SK-N-SH (cell line): ENCODE results near the gene ERRFI1. TPM values are rescaled to one million over a fixed set of nuclear protein-coding genes. Genes with fewer than 3 reads are reported as not detected.

Experiments used
- CTCF ChIA-PET: fragments of 300-600, 350-600 bp; formaldehyde crosslinking; extraction: SDS; loops from one replicate; lab custom pipeline; 2021; lab: Yijun Ruan, JAX
- POLR2A ChIA-PET: fragments of 350-600 bp; sonication (Branson Sonifier 250); formaldehyde crosslinking; extraction: SDS; loops from one replicate; lab custom pipeline; 2020; ENCODE audit warnings: antibody characterized with exemption, inconsistent platforms; lab: Yijun Ruan, JAX
- DNase-seq: peaks from one replicate; pipeline ENCODE4 v3.0.0; 2012
- H2AFZ ChIP-seq: fragments of 200-600 bp; sonication (generic); 2 replicates; pipeline ENCODE4 v1.8.1; 2016; ENCODE audit warnings: antibody characterized with exemption, mild to moderate bottlenecking, low read depth
- H3F3A ChIP-seq: fragments of 200-600 bp; sonication (generic); replicated peaks from 2 replicates; pipeline ENCODE3; 2016; ENCODE audit warnings: antibody characterized with exemption, mild to moderate bottlenecking; ENCODE audit not compliant: insufficient read depth
- H3K27ac ChIP-seq, 2 experiments: fragments of 200-500 bp in 1 of 2; fragments of 200-600 bp in 1 of 2; sonication (Bioruptor generic) in 1 of 2; sonication (generic), shearing (Covaris generic) in 1 of 2; 2 replicates each; pipeline versions ENCODE4 v1.5.1 to v1.6.1; 2014 to 2016; ENCODE audit warnings: low read depth in 2 of 2, inconsistent platforms in 1 of 2, low read length in 1 of 2, mild to moderate bottlenecking in 1 of 2, mixed read lengths in 1 of 2
- H3K27me3 ChIP-seq: fragments of 200-600 bp; sonication (generic), shearing (Covaris generic); 2 replicates; pipeline ENCODE4 v1.6.1; 2016; ENCODE audit warnings: mixed run types; ENCODE audit not compliant: insufficient read depth
- H3K36me3 ChIP-seq, 2 experiments: fragments of 200-500 bp in 1 of 2; fragments of 200-600 bp in 1 of 2; sonication (Bioruptor generic) in 1 of 2; sonication (generic) in 1 of 2; replicated peaks in 1 of 2; 2 replicates each; pipeline versions ENCODE3 to v1.5.1; 2014 to 2016; ENCODE audit warnings: low read length in 1 of 2, mild to moderate bottlenecking in 1 of 2; ENCODE audit not compliant: insufficient read depth in 2 of 2, control insufficient read depth in 1 of 2
- H3K4me1 ChIP-seq, 2 experiments: fragments of 200-500 bp in 1 of 2; fragments of 200-600 bp in 1 of 2; sonication (Bioruptor generic) in 1 of 2; sonication (generic), shearing (Covaris generic) in 1 of 2; 2 replicates each; pipeline versions ENCODE4 v1.5.1 to v1.6.1; 2014 to 2016; ENCODE audit warnings: low read depth in 1 of 2, low read length in 1 of 2, mixed run types in 1 of 2; ENCODE audit not compliant: insufficient read depth in 2 of 2, control insufficient read depth in 1 of 2
- H3K4me2 ChIP-seq: fragments of 200-600 bp; sonication (generic), shearing (Covaris generic); 2 replicates; pipeline ENCODE4 v1.6.1; 2017; ENCODE audit warnings: mixed run types
- H3K4me3 ChIP-seq, 2 experiments: fragments of 200-500 bp in 1 of 2; fragments of 200-600 bp in 1 of 2; sonication (Bioruptor generic) in 1 of 2; sonication (generic), shearing (Covaris generic) in 1 of 2; 2 replicates each; pipeline versions ENCODE4 v1.5.1 to v1.8.1; 2014 to 2016; ENCODE audit warnings: low read depth in 2 of 2, inconsistent platforms in 1 of 2, low read length in 1 of 2, mild to moderate bottlenecking in 1 of 2, mixed read lengths in 1 of 2, moderate library complexity in 1 of 2
- H3K79me2 ChIP-seq: fragments of 200-600 bp; sonication (generic); 2 replicates; pipeline ENCODE4 v1.8.1; 2017; ENCODE audit warnings: mild to moderate bottlenecking; ENCODE audit not compliant: insufficient read depth
- H3K9ac ChIP-seq: fragments of 200-600 bp; sonication (generic); 2 replicates; pipeline ENCODE4 v1.6.1; 2017; ENCODE audit warnings: mixed run types
- H3K9me2 ChIP-seq: fragments of 200-600 bp; sonication (generic); 2 replicates; pipeline ENCODE4 v1.6.1; 2017; ENCODE audit warnings: mixed run types
- H3K9me3 ChIP-seq: fragments of 200-600 bp; sonication (generic); 2 replicates; pipeline ENCODE4 v1.6.1; 2017; ENCODE audit warnings: mixed run types, mild to moderate bottlenecking, moderate library complexity
- H4K20me1 ChIP-seq: fragments of 200-600 bp; sonication (generic); 2 replicates; pipeline ENCODE4 v1.6.1; 2017; ENCODE audit warnings: mild to moderate bottlenecking, mixed run types; ENCODE audit not compliant: insufficient read depth
- CHD2 ChIP-seq: fragments of 150-350 bp; IDR thresholded peaks from 2 replicates; pipeline ENCODE4 v1.6.1; 2018; ENCODE audit warnings: low read length; ENCODE audit not compliant: partially characterized antibody
- ELF1 ChIP-seq: IDR thresholded peaks from 2 replicates; pipeline ENCODE4 v1.4.0; 2012
- EP300 ChIP-seq, 2 experiments: IDR thresholded peaks; 2 replicates each; pipeline versions ENCODE4 v1.4.0 to v1.6.1; 2012; ENCODE audit warnings: borderline replicate concordance in 1 of 2, low read depth in 1 of 2, low read length in 1 of 2
- GABPA ChIP-seq: IDR thresholded peaks from 2 replicates; pipeline ENCODE4 v1.4.0; 2012; ENCODE audit warnings: low read depth, mild to moderate bottlenecking
- JUND ChIP-seq: IDR thresholded peaks from 2 replicates; pipeline ENCODE4 v1.4.0; 2012
- MEF2A ChIP-seq: IDR thresholded peaks from 2 replicates; pipeline ENCODE4 v1.4.0; 2012; ENCODE audit warnings: low read depth, borderline replicate concordance
- RCOR1 ChIP-seq: fragments of 150-350 bp; IDR thresholded peaks from 2 replicates; pipeline ENCODE4 v1.6.1; 2017; ENCODE audit warnings: antibody characterized with exemption, low read length
- RFX5 ChIP-seq: IDR thresholded peaks from 2 replicates; pipeline ENCODE4 v1.6.1; 2012; ENCODE audit warnings: mild to moderate bottlenecking, improper control_type of control experiment, low read length
- RXRA ChIP-seq: IDR thresholded peaks from 2 replicates; pipeline ENCODE4 v1.4.0; 2012; ENCODE audit warnings: low read depth, mild to moderate bottlenecking, borderline replicate concordance
- SIN3A ChIP-seq: IDR thresholded peaks from 2 replicates; pipeline ENCODE4 v1.6.1; 2012; ENCODE audit warnings: low read depth, mild to moderate bottlenecking, low read length, moderate library complexity, borderline replicate concordance
- SMC3 ChIP-seq: IDR thresholded peaks from 2 replicates; pipeline ENCODE4 v1.6.1; 2012; ENCODE audit warnings: low read depth, low read length, improper control_type of control experiment
- TAF1 ChIP-seq: IDR thresholded peaks from 2 replicates; pipeline ENCODE4 v1.6.1; 2012; ENCODE audit warnings: low read depth, mild to moderate bottlenecking, low read length, moderate library complexity, borderline replicate concordance
- TEAD4 ChIP-seq: IDR thresholded peaks from 2 replicates; pipeline ENCODE4 v1.4.0; 2012; ENCODE audit warnings: mild to moderate bottlenecking, borderline replicate concordance; ENCODE audit not compliant: insufficient read depth
- WGBS: methylation state at CpG from one replicate; pipeline ENCODE4 v1.1.6; 2017; ENCODE audit warnings: low lambda C conversion rate; 5-methylcytosine and 5-hydroxymethylcytosine counted together
- polyA plus RNA-seq, 3 experiments: library from polyadenylated mRNA; depleted of rRNA; stranded (reverse); fragments of >200 nt; gene quantifications; 2 replicates each; pipeline ENCODE4 v1.2.3, GENCODE V29; 2012
- TF ChIP-seq, protein P1 (sequence below): IDR thresholded peaks from 2 replicates; pipeline ENCODE4 v1.6.1; 2012; ENCODE audit warnings: mild to moderate bottlenecking, low read depth, low read length, moderate library complexity
- TF ChIP-seq, protein P2 (sequence below): fragments of 150-350 bp; IDR thresholded peaks from 2 replicates; pipeline ENCODE4 v1.6.1; 2016; ENCODE audit warnings: mild to moderate bottlenecking, low read depth, low read length
- TF ChIP-seq, protein P3 (sequence below): fragments of 150-350 bp; IDR thresholded peaks from 2 replicates; pipeline ENCODE4 v1.6.1; 2017; ENCODE audit warnings: antibody characterized with exemption, low read length, low read depth, borderline replicate concordance
- TF ChIP-seq, protein P4 (sequence below): IDR thresholded peaks from 2 replicates; pipeline ENCODE4; 2012

ERRFI1 gene
- polyA plus RNA-seq, 1 of the 3 experiments (the other 2 are of a cell fraction): 65.6 TPM

DNA sequence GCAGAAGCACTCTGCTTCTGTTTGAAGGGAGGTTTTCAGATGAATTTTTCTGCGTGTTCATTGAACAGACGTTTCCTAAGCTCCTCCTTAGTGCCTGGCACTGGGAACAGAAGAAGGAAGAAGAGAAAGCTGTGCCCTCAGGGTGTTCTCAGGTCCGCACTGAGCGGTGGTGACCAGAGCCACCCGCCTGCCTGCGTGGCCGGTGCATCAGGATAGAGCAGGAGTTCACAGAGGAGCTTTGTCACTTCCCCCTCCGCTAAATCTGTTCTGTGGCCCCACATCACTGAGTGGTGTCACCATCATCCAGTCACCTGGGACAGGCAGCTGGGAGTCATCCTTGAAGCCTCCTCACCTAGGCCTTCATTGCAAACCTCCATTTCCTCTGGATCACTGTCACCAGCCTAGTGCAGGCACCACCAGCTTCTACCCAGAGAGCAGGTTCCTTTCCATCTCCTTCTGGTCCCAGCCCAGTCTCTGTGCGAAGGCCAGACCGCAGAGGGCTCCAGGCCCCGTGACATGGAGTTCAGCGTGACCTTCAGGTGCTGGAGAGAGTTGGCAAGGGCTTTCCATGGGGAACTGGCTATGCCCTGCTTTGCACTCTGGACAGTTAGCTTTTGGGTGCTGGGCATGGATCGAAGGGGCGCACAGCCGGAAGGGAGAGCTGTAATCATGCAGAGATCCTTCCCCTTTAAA lies 42.9 kb downstream of the ERRFI1 start:
- Histone ChIP-seq H3K4me3 (no peak overlapping the region), H3K79me2 (peaks cover 11% of the 10 kb centered on the region; the same call in 1 of the 2 replicates), H3K9ac (no peak overlapping the region), H4K20me1 (no peaks in the 10 kb centered on the region), H2AFZ (no peak overlapping the region), H3K27me3 (no peaks in the 10 kb centered on the region), H3K9me2 (no peaks in the 10 kb centered on the region), H3K4me1 (no peaks in the 10 kb centered on the region; a peak in 1 of 4 replicates), H3K4me2 (no peak overlapping the region), H3K36me3 (peaks cover 47 to 53% of the 10 kb centered on the region in 2 experiments), H3K9me3 (no peaks in the 10 kb centered on the region), H3K27ac (no peak overlapping the region), H3F3A (peaks cover 9% of the 10 kb centered on the region)
- no peak for DNase-seq
- 92% methylated on average over 9 of the region's 15 CpGs for WGBS
- CTCF ChIA-PET: interaction anchor here (0.6 to 6.5 kb wide), 24 partner anchors 9 to 877 kb away, joined by 3 to 67 read pairs (median 4); no protein-coding TSS in a partner anchor
- no peak for TF ChIP-seq ELF1
- TF ChIP-seq EP300 (IDR thresholded peaks at IDR 0.05; ENCODE audit: borderline replicate concordance in 1 of 2, low read depth in 1 of 2, low read length in 1 of 2): no peak
- no peak for TF ChIP-seq SIN3A
- TF ChIP-seq RXRA: no peak
- TF ChIP-seq, protein P1, sequence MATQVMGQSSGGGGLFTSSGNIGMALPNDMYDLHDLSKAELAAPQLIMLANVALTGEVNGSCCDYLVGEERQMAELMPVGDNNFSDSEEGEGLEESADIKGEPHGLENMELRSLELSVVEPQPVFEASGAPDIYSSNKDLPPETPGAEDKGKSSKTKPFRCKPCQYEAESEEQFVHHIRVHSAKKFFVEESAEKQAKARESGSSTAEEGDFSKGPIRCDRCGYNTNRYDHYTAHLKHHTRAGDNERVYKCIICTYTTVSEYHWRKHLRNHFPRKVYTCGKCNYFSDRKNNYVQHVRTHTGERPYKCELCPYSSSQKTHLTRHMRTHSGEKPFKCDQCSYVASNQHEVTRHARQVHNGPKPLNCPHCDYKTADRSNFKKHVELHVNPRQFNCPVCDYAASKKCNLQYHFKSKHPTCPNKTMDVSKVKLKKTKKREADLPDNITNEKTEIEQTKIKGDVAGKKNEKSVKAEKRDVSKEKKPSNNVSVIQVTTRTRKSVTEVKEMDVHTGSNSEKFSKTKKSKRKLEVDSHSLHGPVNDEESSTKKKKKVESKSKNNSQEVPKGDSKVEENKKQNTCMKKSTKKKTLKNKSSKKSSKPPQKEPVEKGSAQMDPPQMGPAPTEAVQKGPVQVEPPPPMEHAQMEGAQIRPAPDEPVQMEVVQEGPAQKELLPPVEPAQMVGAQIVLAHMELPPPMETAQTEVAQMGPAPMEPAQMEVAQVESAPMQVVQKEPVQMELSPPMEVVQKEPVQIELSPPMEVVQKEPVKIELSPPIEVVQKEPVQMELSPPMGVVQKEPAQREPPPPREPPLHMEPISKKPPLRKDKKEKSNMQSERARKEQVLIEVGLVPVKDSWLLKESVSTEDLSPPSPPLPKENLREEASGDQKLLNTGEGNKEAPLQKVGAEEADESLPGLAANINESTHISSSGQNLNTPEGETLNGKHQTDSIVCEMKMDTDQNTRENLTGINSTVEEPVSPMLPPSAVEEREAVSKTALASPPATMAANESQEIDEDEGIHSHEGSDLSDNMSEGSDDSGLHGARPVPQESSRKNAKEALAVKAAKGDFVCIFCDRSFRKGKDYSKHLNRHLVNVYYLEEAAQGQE: no peak
- TF ChIP-seq, protein P2, sequence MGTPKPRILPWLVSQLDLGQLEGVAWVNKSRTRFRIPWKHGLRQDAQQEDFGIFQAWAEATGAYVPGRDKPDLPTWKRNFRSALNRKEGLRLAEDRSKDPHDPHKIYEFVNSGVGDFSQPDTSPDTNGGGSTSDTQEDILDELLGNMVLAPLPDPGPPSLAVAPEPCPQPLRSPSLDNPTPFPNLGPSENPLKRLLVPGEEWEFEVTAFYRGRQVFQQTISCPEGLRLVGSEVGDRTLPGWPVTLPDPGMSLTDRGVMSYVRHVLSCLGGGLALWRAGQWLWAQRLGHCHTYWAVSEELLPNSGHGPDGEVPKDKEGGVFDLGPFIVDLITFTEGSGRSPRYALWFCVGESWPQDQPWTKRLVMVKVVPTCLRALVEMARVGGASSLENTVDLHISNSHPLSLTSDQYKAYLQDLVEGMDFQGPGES: no peak
- TF ChIP-seq SMC3: no peak
- TF ChIP-seq, protein P3, sequence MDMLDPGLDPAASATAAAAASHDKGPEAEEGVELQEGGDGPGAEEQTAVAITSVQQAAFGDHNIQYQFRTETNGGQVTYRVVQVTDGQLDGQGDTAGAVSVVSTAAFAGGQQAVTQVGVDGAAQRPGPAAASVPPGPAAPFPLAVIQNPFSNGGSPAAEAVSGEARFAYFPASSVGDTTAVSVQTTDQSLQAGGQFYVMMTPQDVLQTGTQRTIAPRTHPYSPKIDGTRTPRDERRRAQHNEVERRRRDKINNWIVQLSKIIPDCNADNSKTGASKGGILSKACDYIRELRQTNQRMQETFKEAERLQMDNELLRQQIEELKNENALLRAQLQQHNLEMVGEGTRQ: no peak
- TF ChIP-seq RCOR1: no peak
- TF ChIP-seq RFX5: no peak
- no peak for TF ChIP-seq JUND
- no peak for TF ChIP-seq TEAD4
- TF ChIP-seq, protein P4, sequence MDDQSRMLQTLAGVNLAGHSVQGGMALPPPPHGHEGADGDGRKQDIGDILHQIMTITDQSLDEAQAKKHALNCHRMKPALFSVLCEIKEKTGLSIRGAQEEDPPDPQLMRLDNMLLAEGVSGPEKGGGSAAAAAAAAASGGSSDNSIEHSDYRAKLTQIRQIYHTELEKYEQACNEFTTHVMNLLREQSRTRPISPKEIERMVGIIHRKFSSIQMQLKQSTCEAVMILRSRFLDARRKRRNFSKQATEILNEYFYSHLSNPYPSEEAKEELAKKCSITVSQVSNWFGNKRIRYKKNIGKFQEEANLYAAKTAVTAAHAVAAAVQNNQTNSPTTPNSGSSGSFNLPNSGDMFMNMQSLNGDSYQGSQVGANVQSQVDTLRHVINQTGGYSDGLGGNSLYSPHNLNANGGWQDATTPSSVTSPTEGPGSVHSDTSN: no peak
- TF ChIP-seq GABPA: no peak
- TF ChIP-seq MEF2A: no peak
- TF ChIP-seq TAF1: no peak
- no peak for TF ChIP-seq CHD2
- POLR2A ChIA-PET: no interaction called here
